CD4-positive, CD25-positive, alpha-beta regulatory T cell (primary cell): ENCODE results near the gene CDH23. TPM values are rescaled to one million over a fixed set of nuclear protein-coding genes. Genes with fewer than 3 reads are reported as not detected.

Experiments
- ATAC-seq, 2 donors: fragments of 150-1000 bp; cut with Tn5 transposase; one replicate each; pipeline ENCODE4 v1.10.0; 2021; ENCODE audit warnings: low read depth in 2 of 2, moderate number of reproducible peaks in 2 of 2, moderate library complexity in 1 of 2
- DNase-seq, 3 donors: peaks; one replicate each; pipeline versions ENCODE4 v3.0.0 to v3.0.0-alpha.2; 2012 to 2022; ENCODE audit warnings: mixed read lengths in 1 of 3
- H3K27ac ChIP-seq: one replicate; pipeline ENCODE4 v1.7.0; 2013; ENCODE audit warnings: mild to moderate bottlenecking, low read length; ENCODE audit not compliant: insufficient read depth, poor library complexity, severe bottlenecking
- H3K27me3 ChIP-seq: one replicate; pipeline ENCODE4 v1.7.0; 2013; ENCODE audit warnings: low read length; ENCODE audit not compliant: control insufficient read depth, insufficient read depth
- H3K36me3 ChIP-seq: one replicate; pipeline ENCODE4 v1.7.0; 2013; ENCODE audit warnings: mild to moderate bottlenecking, low read length, moderate library complexity; ENCODE audit not compliant: control insufficient read depth, insufficient read depth
- H3K4me1 ChIP-seq: 2 replicates; pipeline ENCODE4 v1.7.0; 2013; ENCODE audit warnings: mild to moderate bottlenecking, low read length; ENCODE audit not compliant: insufficient read depth, control insufficient read depth, poor library complexity, severe bottlenecking
- H3K4me3 ChIP-seq: one replicate; pipeline ENCODE4 v1.7.0; 2013; ENCODE audit warnings: low read depth, mild to moderate bottlenecking, low read length, moderate library complexity
- H3K9me3 ChIP-seq, 2 experiments: 1 replicate in 1 of 2; 2 replicates in 1 of 2; pipeline ENCODE4 v1.7.0; 2013; ENCODE audit warnings: low read length in 2 of 2, mild to moderate bottlenecking in 1 of 2, moderate library complexity in 1 of 2; ENCODE audit not compliant: control insufficient read depth in 2 of 2
- H3K27ac Mint-ChIP-seq, 3 donors: one replicate each; pipeline ENCODE4 v1.8.0; 2020 to 2022; ENCODE audit warnings: mild to moderate bottlenecking in 3 of 3, mixed read lengths in 3 of 3, moderate library complexity in 2 of 3
- H3K27me3 Mint-ChIP-seq: one replicate; pipeline ENCODE4 v1.8.0; 2022; ENCODE audit warnings: mild to moderate bottlenecking, mixed read lengths
- H3K36me3 Mint-ChIP-seq: one replicate; pipeline ENCODE4 v1.8.0; 2020; ENCODE audit warnings: mixed read lengths
- H3K4me1 Mint-ChIP-seq, 4 donors: one replicate each; pipeline ENCODE4 v1.8.0; 2020 to 2022; ENCODE audit warnings: mixed read lengths in 4 of 4, mild to moderate bottlenecking in 1 of 4
- H3K4me3 Mint-ChIP-seq, 4 donors: one replicate each; pipeline ENCODE4 v1.8.0; 2020 to 2022; ENCODE audit warnings: mild to moderate bottlenecking in 4 of 4, mixed read lengths in 4 of 4, moderate library complexity in 3 of 4
- H3K9me3 Mint-ChIP-seq, 7 donors: one replicate each; pipeline ENCODE4 v1.8.0; 2020 to 2022; ENCODE audit warnings: mixed read lengths in 7 of 7, mild to moderate bottlenecking in 3 of 7, moderate library complexity in 2 of 7
- polyA plus RNA-seq, 4 donors: library from polyadenylated mRNA; unstranded; fragments of 300-500 nt; fragmentation: Illumina TruSeq; gene quantifications; one replicate each; pipeline ENCODE4 v1.2.3, GENCODE V29; 2021
- total RNA-seq: library from RNA; stranded (reverse); gene quantifications from one replicate; pipeline ENCODE4 v1.2.3, GENCODE V29; 2022

The CDH23 gene
- total and polyA plus RNA-seq, 5 donors from 2014 or later: 0.17 to 5.6 (median 1.1) TPM

DNA sequence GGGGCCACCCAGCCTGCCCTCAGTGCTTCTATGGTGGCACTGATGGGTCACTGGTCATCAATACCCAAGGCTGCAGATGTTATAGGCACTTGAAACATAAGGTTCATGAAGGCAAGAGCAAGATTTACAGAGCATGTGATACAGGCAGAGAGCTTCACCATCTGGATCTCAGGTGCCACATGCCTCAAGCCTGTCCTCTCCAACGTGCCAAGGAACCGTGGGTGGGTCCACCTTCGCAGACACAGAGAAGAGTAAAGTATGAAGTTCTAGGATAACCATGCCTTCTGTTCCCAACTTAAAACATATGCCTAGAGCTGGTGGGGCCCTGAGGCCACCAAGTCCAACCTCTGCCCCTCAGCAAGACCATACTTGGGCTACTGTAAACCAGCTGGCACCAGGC lies 26.7 kb upstream of the CDH23 start:
- peaks cover 0 to 2% (median 0%) of the 10 kb centered on the region in 4 donors for H3K4me1 Mint-ChIP-seq
- no peak overlapping the region for H3K4me3 ChIP-seq
- peak overlapping the region in 1 of 3 donors; percentile 74 for H3K27ac Mint-ChIP-seq
- no peak overlapping the region for H3K27ac ChIP-seq
- DNase-seq (no peak), ATAC-seq (no peak)
- H3K4me3 Mint-ChIP-seq: no peak overlapping the region
- H3K4me1 ChIP-seq: no peaks in the 10 kb centered on the region
- no peaks in the 10 kb centered on the region for H3K36me3 ChIP-seq
- peaks cover 3% of the 10 kb centered on the region for H3K27me3 ChIP-seq
- H3K9me3 Mint-ChIP-seq: no peaks in the 10 kb centered on the region
- no peaks in the 10 kb centered on the region for H3K9me3 ChIP-seq
- H3K36me3 Mint-ChIP-seq: no peaks in the 10 kb centered on the region
- H3K27me3 Mint-ChIP-seq: peaks cover 23% of the 10 kb centered on the region

DNA sequence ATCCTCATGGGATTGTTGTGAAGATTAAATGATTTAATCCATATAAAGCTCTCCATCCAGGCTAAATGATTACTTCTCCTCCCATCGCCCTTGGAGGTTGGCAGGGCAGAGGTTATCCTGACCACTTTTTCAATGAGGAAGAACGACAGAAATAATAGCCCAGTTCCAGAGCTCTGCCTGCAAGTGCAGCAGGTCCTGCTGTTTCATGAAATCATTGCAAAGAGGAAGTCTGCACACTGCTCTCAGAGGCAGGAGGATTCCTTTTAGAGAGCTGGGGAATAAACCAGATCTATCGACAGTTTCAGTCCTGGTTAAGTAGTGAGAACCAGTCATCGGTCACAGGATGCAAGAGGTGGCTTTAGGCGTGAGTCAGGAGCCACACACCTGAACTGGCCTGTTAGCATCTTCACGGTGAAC lies 25.0 kb upstream of the CDH23 start:
- H3K9me3 ChIP-seq: no peaks in the 10 kb centered on the region
- H3K27me3 ChIP-seq: peaks cover 3% of the 10 kb centered on the region
- peaks cover under 1% of the 10 kb centered on the region for H3K4me1 ChIP-seq
- ATAC-seq: peak in 1 of 2 donors; percentile 22
- peaks cover 0 to 8% (median 3%) of the 10 kb centered on the region in 4 donors for H3K4me1 Mint-ChIP-seq
- no peak overlapping the region for H3K4me3 ChIP-seq
- H3K27ac Mint-ChIP-seq: no peak overlapping the region
- H3K36me3 Mint-ChIP-seq: no peaks in the 10 kb centered on the region
- no peak for DNase-seq
- no peak overlapping the region for H3K4me3 Mint-ChIP-seq
- no peaks in the 10 kb centered on the region for H3K9me3 Mint-ChIP-seq
- peaks cover 23% of the 10 kb centered on the region for H3K27me3 Mint-ChIP-seq
- H3K36me3 ChIP-seq: no peaks in the 10 kb centered on the region
- H3K27ac ChIP-seq: no peak overlapping the region

DNA sequence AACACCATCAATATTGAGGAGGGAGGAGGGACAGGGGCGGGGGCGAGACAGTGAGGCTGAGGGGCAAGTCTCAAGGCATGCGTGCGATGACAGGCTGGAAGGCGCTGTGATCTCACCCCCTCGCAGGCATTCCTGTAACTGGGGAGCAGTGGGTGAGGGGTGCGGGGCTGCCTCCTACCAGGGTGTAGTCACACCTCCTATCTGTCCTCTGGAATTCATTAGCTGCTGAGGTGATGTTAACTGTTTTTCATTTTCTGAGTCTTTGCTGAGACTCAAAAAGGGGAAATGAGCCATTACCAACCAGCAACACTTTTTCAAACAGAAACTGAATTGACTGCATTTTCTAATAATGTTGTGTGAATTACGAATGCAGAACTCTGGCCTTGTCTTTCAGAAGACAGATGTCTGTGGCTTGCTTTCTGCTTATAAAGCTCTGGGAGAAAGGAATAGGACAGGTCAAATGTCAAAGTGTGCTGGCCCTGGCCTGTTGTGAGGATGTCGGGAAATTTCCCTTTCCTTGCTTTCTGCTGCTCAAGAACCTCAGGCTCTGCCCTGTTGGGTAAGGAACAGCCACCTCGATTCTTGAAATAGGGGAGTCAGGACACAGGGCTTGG lies 23.7 kb upstream of the CDH23 start:
- Histone ChIP-seq H3K36me3 (no peaks in the 10 kb centered on the region), H3K4me1 (peaks cover 9% of the 10 kb centered on the region), H3K27me3 (peaks cover 3% of the 10 kb centered on the region), H3K4me3 (no peak overlapping the region), H3K27ac (no peak overlapping the region), H3K9me3 (no peaks in the 10 kb centered on the region)
- no peak for DNase-seq
- Mint-ChIP-seq H3K36me3 (no peaks in the 10 kb centered on the region), H3K27me3 (peaks cover 29% of the 10 kb centered on the region), H3K4me1 (peaks cover 5 to 14% (median 7%) of the 10 kb centered on the region in 4 donors), H3K4me3 (no peak overlapping the region), H3K27ac (no peak overlapping the region), H3K9me3 (no peaks in the 10 kb centered on the region)
- ATAC-seq: no peak

DNA sequence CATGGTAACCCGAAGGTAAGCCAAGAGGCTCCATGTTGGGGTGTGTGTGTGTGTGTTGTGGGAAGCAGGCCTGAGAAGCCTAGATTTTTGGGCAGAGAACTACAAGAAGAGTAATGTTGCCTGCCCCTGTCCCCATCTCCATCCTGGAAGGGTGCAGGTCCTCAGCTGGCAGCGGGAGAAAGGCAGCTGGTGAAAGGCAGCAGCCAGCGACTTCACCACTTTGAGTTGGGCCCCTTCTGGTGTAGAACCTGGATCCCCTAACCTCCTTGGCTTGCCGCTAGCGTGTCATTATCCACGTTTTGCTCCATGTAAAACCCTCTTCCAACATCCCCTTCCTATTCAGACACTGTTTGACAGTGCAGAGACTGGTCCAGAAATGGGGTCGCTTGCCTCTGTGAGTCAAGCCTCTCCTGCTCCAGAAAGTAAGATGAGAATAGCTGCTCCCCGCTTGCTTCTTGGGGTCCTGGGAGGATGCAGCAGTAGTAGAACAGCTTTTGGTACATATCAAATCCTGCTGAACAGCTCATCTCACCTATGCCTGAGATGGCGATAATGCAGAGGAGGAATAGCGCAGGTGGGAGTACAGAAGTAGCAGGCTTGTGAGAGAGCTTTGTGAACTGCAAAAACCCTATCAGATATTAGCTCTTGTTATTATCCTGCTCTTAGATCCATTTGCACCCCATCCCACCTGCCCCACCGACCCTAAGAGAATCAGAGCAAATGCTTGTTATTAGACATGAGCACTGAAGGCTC lies 22.1 kb upstream of the CDH23 start:
- Mint-ChIP-seq H3K27ac (no peak overlapping the region), H3K9me3 (no peaks in the 10 kb centered on the region), H3K27me3 (peaks cover 27% of the 10 kb centered on the region), H3K4me1 (peaks cover 5 to 14% (median 6%) of the 10 kb centered on the region in 4 donors), H3K4me3 (peak overlapping the region in 1 of 4 donors; percentile 14), H3K36me3 (no peaks in the 10 kb centered on the region)
- Histone ChIP-seq H3K27ac (no peak overlapping the region), H3K27me3 (peaks cover 3% of the 10 kb centered on the region), H3K4me1 (peaks cover 9% of the 10 kb centered on the region), H3K9me3 (no peaks in the 10 kb centered on the region), H3K36me3 (no peaks in the 10 kb centered on the region), H3K4me3 (no peak overlapping the region)
- DNase-seq (no peak), ATAC-seq (no peak)

DNA sequence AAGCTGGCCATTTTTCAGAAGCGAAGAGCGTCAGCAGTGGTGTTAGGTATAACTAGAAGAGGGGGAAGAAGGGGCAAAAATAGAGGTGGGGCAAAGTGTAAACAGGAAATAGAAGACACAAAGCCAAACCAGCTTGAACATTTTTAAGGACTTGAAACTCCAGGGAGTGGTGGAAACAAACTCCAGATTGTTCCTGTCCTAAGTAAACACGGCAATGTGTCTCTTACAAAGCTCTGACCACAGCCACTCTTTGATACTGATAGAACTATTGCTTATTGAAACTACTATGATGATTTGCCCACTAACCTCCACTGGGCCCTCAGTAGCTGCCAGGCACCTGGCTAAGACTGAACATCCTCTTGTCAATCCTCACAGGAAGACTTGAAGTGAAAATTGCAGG lies 20.8 kb upstream of the CDH23 start:
- peak overlapping the region in 1 of 3 donors; percentile 24 for H3K27ac Mint-ChIP-seq
- no peak for DNase-seq
- no peaks in the 10 kb centered on the region for H3K9me3 ChIP-seq
- H3K36me3 ChIP-seq: no peaks in the 10 kb centered on the region
- H3K4me1 ChIP-seq: peaks cover 9% of the 10 kb centered on the region
- H3K36me3 Mint-ChIP-seq: no peaks in the 10 kb centered on the region
- peaks cover 3% of the 10 kb centered on the region for H3K27me3 ChIP-seq
- H3K4me3 ChIP-seq: no peak overlapping the region
- no peak for ATAC-seq
- peak overlapping the region in 3 of 4 donors; percentile 34 to 79 (median 75) for H3K4me3 Mint-ChIP-seq
- no peak overlapping the region for H3K27ac ChIP-seq
- no peaks in the 10 kb centered on the region for H3K9me3 Mint-ChIP-seq
- peaks cover 32% of the 10 kb centered on the region for H3K27me3 Mint-ChIP-seq
- peaks cover 5 to 14% (median 6%) of the 10 kb centered on the region in 4 donors for H3K4me1 Mint-ChIP-seq

DNA sequence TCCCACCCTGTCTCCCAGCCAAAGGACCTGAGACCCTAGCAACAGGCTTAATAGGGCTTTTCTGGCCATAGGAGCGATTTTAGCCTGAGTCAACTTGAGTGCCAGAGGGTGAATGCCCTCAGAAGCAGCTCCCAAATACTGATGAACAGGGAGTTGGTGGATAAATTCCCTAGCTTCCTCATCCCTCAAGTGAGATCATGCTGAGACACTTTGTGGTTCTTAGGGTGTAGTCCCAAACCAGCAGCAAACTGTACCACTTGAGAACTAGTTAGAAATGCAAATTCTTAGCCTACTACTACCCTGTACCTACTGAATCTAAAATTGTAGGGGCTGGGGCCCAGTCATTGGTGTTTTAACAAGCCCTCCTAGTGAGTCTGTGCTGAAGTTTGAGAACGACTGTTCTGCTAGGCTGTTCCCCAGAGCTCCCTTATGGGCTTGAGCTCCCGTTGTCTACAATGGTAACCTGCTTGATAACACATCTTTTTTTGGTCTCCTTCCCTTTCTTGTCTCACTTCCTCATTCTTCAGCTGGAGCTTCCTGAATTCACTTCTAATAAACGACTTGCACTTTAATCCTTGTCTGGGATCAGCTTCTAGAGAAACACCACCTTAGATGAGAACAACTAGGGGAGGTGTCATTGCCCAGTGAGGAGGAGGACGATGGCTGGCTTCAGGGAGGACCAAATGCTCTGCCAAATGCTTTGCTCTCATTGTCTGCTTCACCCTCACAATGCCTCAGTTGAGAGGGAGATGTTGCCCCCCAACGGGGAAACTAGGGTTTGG lies 18.2 kb upstream of the CDH23 start:
- H3K36me3 ChIP-seq: no peaks in the 10 kb centered on the region
- no peaks in the 10 kb centered on the region for H3K9me3 Mint-ChIP-seq
- no peak overlapping the region for H3K27ac Mint-ChIP-seq
- H3K36me3 Mint-ChIP-seq: no peaks in the 10 kb centered on the region
- H3K4me1 ChIP-seq: peaks cover 9% of the 10 kb centered on the region
- H3K4me1 Mint-ChIP-seq: peaks cover 5 to 14% (median 6%) of the 10 kb centered on the region in 4 donors
- DNase-seq (no peak), ATAC-seq (no peak)
- H3K9me3 ChIP-seq: no peaks in the 10 kb centered on the region
- peak overlapping the region in 3 of 4 donors; percentile 1 to 55 (median 16) for H3K4me3 Mint-ChIP-seq
- H3K4me3 ChIP-seq: no peak overlapping the region
- no peak overlapping the region for H3K27ac ChIP-seq
- peaks cover 3% of the 10 kb centered on the region for H3K27me3 ChIP-seq
- peaks cover 27% of the 10 kb centered on the region for H3K27me3 Mint-ChIP-seq

DNA sequence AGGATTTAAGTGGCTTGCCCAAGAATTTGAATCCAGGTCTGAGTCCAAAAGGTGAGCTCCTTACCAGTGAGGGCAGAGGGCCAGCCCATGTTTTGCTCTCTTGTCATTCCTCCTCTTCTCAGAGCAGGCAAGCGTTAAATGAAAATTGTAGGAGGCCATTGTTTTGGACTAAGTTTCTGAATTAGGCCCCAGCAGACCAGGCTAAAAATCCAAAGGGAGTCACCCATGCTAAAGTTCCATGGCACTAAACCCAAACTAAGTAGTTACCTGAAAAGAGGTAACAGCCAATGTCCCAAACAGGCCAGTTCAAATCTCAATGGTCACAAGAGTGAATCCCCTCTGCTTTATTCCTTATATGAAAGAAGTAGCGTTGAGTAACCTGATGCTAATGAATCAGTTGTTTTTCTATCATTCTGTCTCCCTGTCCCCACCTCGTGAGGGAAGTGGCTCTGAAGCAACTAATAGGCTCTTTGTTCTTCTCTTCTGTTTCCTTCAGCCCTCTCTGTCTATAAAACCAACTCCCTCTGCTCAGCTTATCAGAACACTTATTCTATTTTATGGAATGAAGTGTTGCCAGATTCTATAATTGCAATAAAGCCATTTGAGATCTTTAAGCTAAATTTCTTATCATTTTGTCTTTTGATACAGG lies 17.5 kb upstream of the CDH23 start:
- no peak overlapping the region for H3K4me3 Mint-ChIP-seq
- ATAC-seq: no peak

More for the DNA sequence above, 17.5 kb upstream of the CDH23 start:
- no peak overlapping the region for H3K4me3 ChIP-seq
- Mint-ChIP-seq H3K27ac (no peak overlapping the region), H3K9me3 (no peaks in the 10 kb centered on the region), H3K27me3 (peaks cover 21% of the 10 kb centered on the region), H3K36me3 (no peaks in the 10 kb centered on the region), H3K4me1 (peaks cover 5 to 14% (median 6%) of the 10 kb centered on the region in 4 donors)
- H3K36me3 ChIP-seq: no peaks in the 10 kb centered on the region
- H3K27me3 ChIP-seq: peaks cover 3% of the 10 kb centered on the region
- no peak overlapping the region for H3K27ac ChIP-seq
- peaks cover 9% of the 10 kb centered on the region for H3K4me1 ChIP-seq
- H3K9me3 ChIP-seq: no peaks in the 10 kb centered on the region
- no peak for DNase-seq
